Measurements from ENCODE around the gene CCNF. TPM values are rescaled to one million over a fixed set of nuclear protein-coding genes. Genes with fewer than 3 reads are reported as not detected.

The CCNF gene
- total RNA-seq, 2 donors from 2014 or later: 0.68 to 1.5 TPM

DNA sequence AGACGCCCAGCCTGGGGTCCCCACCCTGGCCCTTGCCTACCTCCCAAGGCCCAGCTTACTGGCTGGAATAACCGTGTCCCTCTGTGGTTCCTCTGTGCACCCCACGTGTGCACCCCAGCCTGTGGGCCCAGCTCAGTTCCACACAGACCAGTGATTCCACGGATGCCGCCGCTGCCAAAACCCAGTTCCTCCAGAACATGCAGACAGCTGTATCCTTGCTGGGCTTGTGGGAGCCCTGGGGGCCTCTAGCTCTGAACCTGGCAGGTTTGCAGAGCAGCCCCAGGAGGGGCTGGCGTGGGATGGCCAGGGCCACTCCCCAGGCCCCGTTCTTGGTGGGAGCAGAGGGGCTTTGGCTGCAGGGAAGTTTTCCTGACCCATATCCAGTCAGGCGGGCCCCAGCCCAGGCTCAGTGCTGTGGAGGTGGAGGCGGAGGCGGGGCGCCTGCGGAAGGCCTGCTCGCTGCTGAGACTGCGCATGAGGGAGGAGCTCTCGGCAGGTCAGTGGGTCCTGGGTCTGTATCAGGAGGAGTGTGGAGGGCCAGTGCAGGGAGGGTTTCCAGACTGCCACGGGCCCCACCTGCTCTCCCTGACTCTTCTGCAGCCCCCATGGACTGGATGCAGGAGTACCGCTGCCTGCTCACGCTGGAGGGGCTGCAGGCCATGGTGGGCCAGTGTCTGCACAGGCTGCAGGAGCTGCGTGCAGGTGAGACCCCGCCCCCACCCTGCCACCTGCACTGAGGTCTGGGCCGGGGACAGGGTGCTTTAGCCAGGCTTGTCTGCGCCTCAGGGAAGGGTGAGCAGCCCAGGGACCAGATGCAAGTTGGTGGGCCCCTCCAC is 33.0 kb downstream of the CCNF start:
- H3K9me3 ChIP-seq: no peaks in the 10 kb centered on the region
- no peaks in the 10 kb centered on the region for H3K36me3 ChIP-seq
- no peak overlapping the region for H3K27ac ChIP-seq
- H3K4me3 ChIP-seq: no peak overlapping the region
- ATAC-seq (ENCODE audit: insufficient number of reproducible peaks, low FRiP score, low read depth) (no peak), DNase-seq (ENCODE audit: low spot score) (no peak)
- no peaks in the 10 kb centered on the region for H3K27me3 ChIP-seq (replicated peaks; ENCODE audit: insufficient read depth)
- no peak for TF ChIP-seq CTCF (IDR thresholded peaks at IDR 0.05)
- H3K4me1 ChIP-seq (ENCODE audit: control insufficient read depth in 1 of 2, low read depth in 2 of 2): peaks cover 0 to 14% of the 10 kb centered on the region in 2 donors

DNA sequence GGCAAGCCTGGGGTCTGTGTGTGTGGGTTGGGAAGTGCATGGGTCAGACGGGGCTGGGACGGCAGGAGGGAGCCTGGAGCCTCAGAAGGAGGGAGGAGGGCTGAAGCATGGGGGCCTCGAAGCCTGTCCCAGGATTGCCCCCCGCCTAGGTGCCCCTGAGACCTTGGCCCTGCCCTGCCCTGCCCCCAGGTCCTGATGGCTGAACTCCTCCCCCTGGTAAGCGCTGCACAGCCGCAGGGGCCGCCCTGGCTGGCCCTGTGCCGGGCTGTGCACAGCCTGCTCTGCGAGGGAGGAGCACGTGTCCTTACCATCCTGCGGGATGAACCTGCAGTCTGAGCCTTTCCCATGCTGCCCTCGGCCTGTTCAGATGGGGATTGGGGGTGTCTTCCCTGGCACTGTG is 35.1 kb downstream of the CCNF start:
- no peak for DNase-seq (ENCODE audit: low spot score)
- Histone ChIP-seq H3K9me3 (no peaks in the 10 kb centered on the region), H3K4me3 (no peak overlapping the region), H3K36me3 (no peaks in the 10 kb centered on the region), H3K27ac (no peak overlapping the region), H3K27me3 (replicated peaks; ENCODE audit: insufficient read depth) (no peaks in the 10 kb centered on the region), H3K4me1 (ENCODE audit: control insufficient read depth in 1 of 2, low read depth in 2 of 2) (peaks cover 15 to 24% of the 10 kb centered on the region in 2 donors)
- ATAC-seq (ENCODE audit: insufficient number of reproducible peaks, low FRiP score, low read depth): no peak
- no peak for TF ChIP-seq CTCF (IDR thresholded peaks at IDR 0.05)

- Histone ChIP-seq H3K36me3 (no peaks in the 10 kb centered on the region), H3K4me3 (no peak overlapping the region), H3K9me3 (no peaks in the 10 kb centered on the region), H3K27ac (no peak overlapping the region), H3K27me3 (replicated peaks; ENCODE audit: insufficient read depth) (no peaks in the 10 kb centered on the region), H3K4me1 (ENCODE audit: control insufficient read depth in 1 of 2, low read depth in 2 of 2) (peaks cover 15 to 21% of the 10 kb centered on the region in 2 donors)
- no peak for DNase-seq (ENCODE audit: low spot score)
- ATAC-seq (ENCODE audit: insufficient number of reproducible peaks, low FRiP score, low read depth): no peak
- no peak for TF ChIP-seq CTCF (IDR thresholded peaks at IDR 0.05)
Observed at GRCh38 chr16:2465653-2466415, 36.6 kb downstream of the CCNF start.

- Histone ChIP-seq H3K9me3 (no peaks in the 10 kb centered on the region), H3K27me3 (replicated peaks; ENCODE audit: insufficient read depth) (no peaks in the 10 kb centered on the region), H3K4me3 (peak overlapping the region; percentile 73), H3K27ac (no peak overlapping the region), H3K4me1 (ENCODE audit: control insufficient read depth in 1 of 2, low read depth in 2 of 2) (peaks cover 24 to 32% of the 10 kb centered on the region in 2 donors), H3K36me3 (no peaks in the 10 kb centered on the region)
- DNase-seq (ENCODE audit: low spot score) (no peak), ATAC-seq (ENCODE audit: insufficient number of reproducible peaks, low FRiP score, low read depth) (no peak)
- no peak for TF ChIP-seq CTCF (IDR thresholded peaks at IDR 0.05)
Observed at GRCh38 chr16:2466667-2467527, 37.6 kb downstream of the CCNF start.
